Measurements from ENCODE around the gene RPL27. TPM values are rescaled to one million over a fixed set of nuclear protein-coding genes. Genes with fewer than 3 reads are reported as not detected.

The RPL27 gene
- polyA plus RNA-seq, 1 donor (not counting 4 experiments of a cell fraction or from before 2014, with no cell fraction given), result 7,614 TPM

DNA sequence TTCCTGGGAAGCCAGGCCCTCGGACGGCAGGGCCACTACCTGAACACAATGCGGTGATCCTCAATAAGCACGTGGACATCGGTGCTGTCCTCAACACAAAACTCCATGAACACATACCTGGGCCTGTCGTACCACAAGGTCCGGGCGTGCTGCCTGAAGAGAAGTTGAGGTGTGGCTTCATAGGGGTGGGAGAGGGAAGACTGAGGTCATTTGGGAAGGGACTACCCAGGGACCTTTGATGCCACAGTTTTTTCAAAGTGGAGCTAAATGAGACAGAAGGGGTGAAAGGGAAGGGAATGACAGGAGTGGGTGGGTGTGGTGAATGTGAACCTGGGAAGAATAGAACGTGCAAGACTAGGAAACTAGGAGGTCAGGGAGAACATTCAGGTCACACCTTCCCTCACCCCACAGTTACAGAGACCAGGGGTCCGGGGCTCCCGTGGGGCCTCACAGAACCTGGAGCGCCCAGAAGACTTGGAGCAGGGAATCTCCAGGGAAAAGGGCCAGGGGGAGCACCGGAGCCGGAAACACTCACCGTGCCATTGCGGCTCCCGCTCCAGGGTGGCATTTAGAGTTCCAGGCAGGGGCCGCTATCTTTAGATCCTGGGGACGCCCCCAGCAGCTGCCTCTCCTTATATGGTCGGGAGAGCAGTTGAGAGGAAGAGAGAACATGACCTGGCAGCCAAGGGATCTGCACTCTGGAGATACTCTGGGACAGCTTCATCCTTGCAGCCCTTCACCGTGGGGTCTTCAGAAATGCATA is 18.5 kb upstream of the RPL27 start, which contains the start of gene PTGES3L:
PTGES3L (minus strand) TSS at position 570 of the 763 bp plus-strand sequence; CDS start at position 543, 27 bp downstream.
- FAIRE-seq (no peak), DNase-seq (ENCODE audit: low read depth, low spot score) (no peak)
- Histone ChIP-seq H3K27me3 (ENCODE audit: control insufficient read depth, extremely low read depth, insufficient read depth, low read length) (no peaks in the 10 kb centered on the region), H3K4me3 (ENCODE audit: control insufficient read depth in 2 of 3, extremely low read depth in 1 of 3, insufficient read depth in 2 of 3, low read depth in 1 of 3, low read length in 3 of 3) (peak within 1 kb of the TSS; percentile 78 to 91 (median 90)), H3K9ac (ENCODE audit: control insufficient read depth, extremely low read depth, insufficient read depth, low read length) (peak within 1 kb of the TSS; percentile 85), H3K4me1 (ENCODE audit: control insufficient read depth, extremely low read depth, insufficient read depth, low read length) (peaks cover 14% of the 10 kb centered on the region), H2AFZ (ENCODE audit: control insufficient read depth, low read length) (peak within 1 kb of the TSS; percentile 95), H4K20me1 (ENCODE audit: control insufficient read depth, extremely low read depth, insufficient read depth, low read length) (no peaks in the 10 kb centered on the region), H3K27ac (ENCODE audit: control insufficient read depth, insufficient read depth, low read length) (peak within 1 kb of the TSS; percentile 78), H3K79me2 (ENCODE audit: control insufficient read depth, insufficient read depth, low read length) (peaks cover 32% of the 10 kb centered on the region), H3K9me3 (ENCODE audit: control insufficient read depth, low read depth, low read length) (no peaks in the 10 kb centered on the region), H3K36me3 (ENCODE audit: control insufficient read depth in 2 of 2, extremely low read depth in 1 of 2, insufficient read depth in 2 of 2, low read length in 2 of 2) (peaks cover 0 to 8% of the 10 kb centered on the region in 2 experiments), H3K4me2 (ENCODE audit: control insufficient read depth, extremely low read depth, insufficient read depth, low read depth, low read length) (peak within 1 kb of the TSS; percentile 96), H3K9me1 (ENCODE audit: control insufficient read depth, extremely low read depth, insufficient read depth, low read length) (no peaks in the 10 kb centered on the region)
- dilution Hi-C loops (cut with MboI; ENCODE audit: extremely low pct_ligation_motif_present, low sequenced_read_pairs), result no loop called here
- TF ChIP-seq EZH2 (IDR thresholded peaks at IDR 0.05; ENCODE audit: low read length), result no peak
- TF ChIP-seq, protein P1, sequence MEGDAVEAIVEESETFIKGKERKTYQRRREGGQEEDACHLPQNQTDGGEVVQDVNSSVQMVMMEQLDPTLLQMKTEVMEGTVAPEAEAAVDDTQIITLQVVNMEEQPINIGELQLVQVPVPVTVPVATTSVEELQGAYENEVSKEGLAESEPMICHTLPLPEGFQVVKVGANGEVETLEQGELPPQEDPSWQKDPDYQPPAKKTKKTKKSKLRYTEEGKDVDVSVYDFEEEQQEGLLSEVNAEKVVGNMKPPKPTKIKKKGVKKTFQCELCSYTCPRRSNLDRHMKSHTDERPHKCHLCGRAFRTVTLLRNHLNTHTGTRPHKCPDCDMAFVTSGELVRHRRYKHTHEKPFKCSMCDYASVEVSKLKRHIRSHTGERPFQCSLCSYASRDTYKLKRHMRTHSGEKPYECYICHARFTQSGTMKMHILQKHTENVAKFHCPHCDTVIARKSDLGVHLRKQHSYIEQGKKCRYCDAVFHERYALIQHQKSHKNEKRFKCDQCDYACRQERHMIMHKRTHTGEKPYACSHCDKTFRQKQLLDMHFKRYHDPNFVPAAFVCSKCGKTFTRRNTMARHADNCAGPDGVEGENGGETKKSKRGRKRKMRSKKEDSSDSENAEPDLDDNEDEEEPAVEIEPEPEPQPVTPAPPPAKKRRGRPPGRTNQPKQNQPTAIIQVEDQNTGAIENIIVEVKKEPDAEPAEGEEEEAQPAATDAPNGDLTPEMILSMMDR (optimal IDR thresholded peaks at IDR 0.05 in 1 of 3, IDR thresholded peaks at IDR 0.05 in 1 of 3, conservative IDR thresholded peaks at IDR 0.05 in 1 of 3; ENCODE audit: extremely low read depth in 1 of 3, insufficient read depth in 2 of 3, low read length in 3 of 3), result no peak

DNA sequence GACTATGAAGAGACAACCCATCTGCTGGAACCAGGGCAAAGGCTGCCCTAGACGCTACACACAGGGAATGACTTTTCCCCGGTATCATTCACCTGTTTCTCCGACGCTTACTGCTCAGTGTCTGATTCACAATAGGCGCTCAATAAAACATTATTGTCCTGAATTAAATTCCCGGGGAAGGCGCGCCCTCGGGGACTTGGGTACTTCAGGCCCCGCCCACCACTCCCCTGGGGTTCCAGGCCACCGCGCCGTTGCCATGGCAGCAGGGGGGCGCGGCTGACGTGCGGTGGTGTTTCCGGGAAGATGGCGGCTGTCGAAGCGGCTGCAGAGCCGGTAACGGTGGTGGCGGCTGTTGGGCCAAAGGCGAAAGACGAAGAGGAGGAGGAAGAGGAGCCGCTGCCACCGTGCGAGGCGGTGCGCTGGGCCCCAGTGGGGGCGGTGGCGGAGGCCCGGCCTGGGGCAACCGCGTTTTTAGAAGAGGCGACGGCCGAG is 17.9 kb upstream of the RPL27 start, which contains the start of gene RUNDC1:
RUNDC1 (plus strand) TSS at position 292 of the 492 bp plus-strand sequence; CDS start at position 304, 12 bp downstream.
- dilution Hi-C loops (cut with MboI; ENCODE audit: extremely low pct_ligation_motif_present, low sequenced_read_pairs), result no loop called here
- DNase-seq (ENCODE audit: low read depth, low spot score), result no peak
- Histone ChIP-seq H3K27ac (ENCODE audit: control insufficient read depth, insufficient read depth, low read length) (peak within 1 kb of the TSS; percentile 78), H3K4me3 (ENCODE audit: control insufficient read depth in 2 of 3, extremely low read depth in 1 of 3, insufficient read depth in 2 of 3, low read depth in 1 of 3, low read length in 3 of 3) (peak within 1 kb of the TSS; percentile 78 to 91 (median 90)), H3K9me1 (ENCODE audit: control insufficient read depth, extremely low read depth, insufficient read depth, low read length) (no peaks in the 10 kb centered on the region), H3K9me3 (ENCODE audit: control insufficient read depth, low read depth, low read length) (no peaks in the 10 kb centered on the region), H3K36me3 (ENCODE audit: control insufficient read depth in 2 of 2, extremely low read depth in 1 of 2, insufficient read depth in 2 of 2, low read length in 2 of 2) (peaks cover 0 to 8% of the 10 kb centered on the region in 2 experiments), H3K79me2 (ENCODE audit: control insufficient read depth, insufficient read depth, low read length) (peaks cover 34% of the 10 kb centered on the region), H3K4me1 (ENCODE audit: control insufficient read depth, extremely low read depth, insufficient read depth, low read length) (peaks cover 14% of the 10 kb centered on the region), H4K20me1 (ENCODE audit: control insufficient read depth, extremely low read depth, insufficient read depth, low read length) (no peaks in the 10 kb centered on the region), H3K27me3 (ENCODE audit: control insufficient read depth, extremely low read depth, insufficient read depth, low read length) (no peaks in the 10 kb centered on the region), H3K9ac (ENCODE audit: control insufficient read depth, extremely low read depth, insufficient read depth, low read length) (peak within 1 kb of the TSS; percentile 85), H3K4me2 (ENCODE audit: control insufficient read depth, extremely low read depth, insufficient read depth, low read depth, low read length) (peak within 1 kb of the TSS; percentile 96), H2AFZ (ENCODE audit: control insufficient read depth, low read length) (peak within 1 kb of the TSS; percentile 95)
- no peak for FAIRE-seq
- no peak for TF ChIP-seq EZH2 (IDR thresholded peaks at IDR 0.05; ENCODE audit: low read length)
- TF ChIP-seq, protein P1 (optimal IDR thresholded peaks at IDR 0.05 in 1 of 3, IDR thresholded peaks at IDR 0.05 in 1 of 3, conservative IDR thresholded peaks at IDR 0.05 in 1 of 3; ENCODE audit: extremely low read depth in 1 of 3, insufficient read depth in 2 of 3, low read length in 3 of 3), result no peak
